ENCODE data around the gene DLEC1. TPM values are rescaled to one million over a fixed set of nuclear protein-coding genes. Genes with fewer than 3 reads are reported as not detected.

Gene DLEC1
- total and polyA plus RNA-seq, 9 of the 15 experiments (the other 6 are each of a cell fraction or from before 2014, with no cell fraction given), result 0.07 to 0.08 TPM; not detected in 7

DNA sequence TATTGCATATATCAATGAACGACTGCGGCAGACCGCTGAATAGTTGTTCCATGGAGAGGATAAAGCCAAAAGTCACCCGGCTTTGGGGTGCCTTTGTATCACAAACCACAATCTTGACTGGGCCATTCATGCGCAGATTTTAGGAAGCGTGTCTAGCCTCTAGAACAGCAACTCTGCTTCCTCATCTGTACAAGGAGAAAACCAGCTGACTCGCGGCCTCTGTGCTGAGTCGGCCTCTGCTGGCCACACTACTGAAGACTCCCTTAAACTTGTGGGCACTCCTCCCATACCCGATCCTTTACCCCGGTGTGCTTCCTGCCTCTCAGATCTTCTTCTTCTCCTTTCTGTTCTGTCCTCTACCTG is 872 bp downstream of the DLEC1 start (continued):
- TF ChIP-seq ZNF12 (CRISPR knock-in tag; IDR thresholded peaks at IDR 0.05), result no peak
- no peak for TF ChIP-seq TEAD1 (CRISPR knock-in tag; IDR thresholded peaks at IDR 0.05)
- no peak for TF ChIP-seq ZNF589 (CRISPR knock-in tag; IDR thresholded peaks at IDR 0.05; ENCODE audit: low read depth)
- TF ChIP-seq, protein P1, sequence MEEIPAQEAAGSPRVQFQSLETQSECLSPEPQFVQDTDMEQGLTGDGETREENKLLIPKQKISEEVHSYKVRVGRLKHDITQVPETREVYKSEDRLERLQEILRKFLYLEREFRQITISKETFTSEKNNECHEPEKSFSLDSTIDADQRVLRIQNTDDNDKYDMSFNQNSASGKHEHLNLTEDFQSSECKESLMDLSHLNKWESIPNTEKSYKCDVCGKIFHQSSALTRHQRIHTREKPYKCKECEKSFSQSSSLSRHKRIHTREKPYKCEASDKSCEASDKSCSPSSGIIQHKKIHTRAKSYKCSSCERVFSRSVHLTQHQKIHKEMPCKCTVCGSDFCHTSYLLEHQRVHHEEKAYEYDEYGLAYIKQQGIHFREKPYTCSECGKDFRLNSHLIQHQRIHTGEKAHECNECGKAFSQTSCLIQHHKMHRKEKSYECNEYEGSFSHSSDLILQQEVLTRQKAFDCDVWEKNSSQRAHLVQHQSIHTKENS (CRISPR knock-in tag; IDR thresholded peaks at IDR 0.05), result no peak
- TF ChIP-seq, protein P2, sequence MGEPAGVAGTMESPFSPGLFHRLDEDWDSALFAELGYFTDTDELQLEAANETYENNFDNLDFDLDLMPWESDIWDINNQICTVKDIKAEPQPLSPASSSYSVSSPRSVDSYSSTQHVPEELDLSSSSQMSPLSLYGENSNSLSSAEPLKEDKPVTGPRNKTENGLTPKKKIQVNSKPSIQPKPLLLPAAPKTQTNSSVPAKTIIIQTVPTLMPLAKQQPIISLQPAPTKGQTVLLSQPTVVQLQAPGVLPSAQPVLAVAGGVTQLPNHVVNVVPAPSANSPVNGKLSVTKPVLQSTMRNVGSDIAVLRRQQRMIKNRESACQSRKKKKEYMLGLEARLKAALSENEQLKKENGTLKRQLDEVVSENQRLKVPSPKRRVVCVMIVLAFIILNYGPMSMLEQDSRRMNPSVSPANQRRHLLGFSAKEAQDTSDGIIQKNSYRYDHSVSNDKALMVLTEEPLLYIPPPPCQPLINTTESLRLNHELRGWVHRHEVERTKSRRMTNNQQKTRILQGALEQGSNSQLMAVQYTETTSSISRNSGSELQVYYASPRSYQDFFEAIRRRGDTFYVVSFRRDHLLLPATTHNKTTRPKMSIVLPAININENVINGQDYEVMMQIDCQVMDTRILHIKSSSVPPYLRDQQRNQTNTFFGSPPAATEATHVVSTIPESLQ (CRISPR knock-in tag; IDR thresholded peaks at IDR 0.05), result no peak
- TF ChIP-seq CXXC5 (CRISPR knock-in tag; IDR thresholded peaks at IDR 0.05), result no peak
- TF ChIP-seq, protein P3, sequence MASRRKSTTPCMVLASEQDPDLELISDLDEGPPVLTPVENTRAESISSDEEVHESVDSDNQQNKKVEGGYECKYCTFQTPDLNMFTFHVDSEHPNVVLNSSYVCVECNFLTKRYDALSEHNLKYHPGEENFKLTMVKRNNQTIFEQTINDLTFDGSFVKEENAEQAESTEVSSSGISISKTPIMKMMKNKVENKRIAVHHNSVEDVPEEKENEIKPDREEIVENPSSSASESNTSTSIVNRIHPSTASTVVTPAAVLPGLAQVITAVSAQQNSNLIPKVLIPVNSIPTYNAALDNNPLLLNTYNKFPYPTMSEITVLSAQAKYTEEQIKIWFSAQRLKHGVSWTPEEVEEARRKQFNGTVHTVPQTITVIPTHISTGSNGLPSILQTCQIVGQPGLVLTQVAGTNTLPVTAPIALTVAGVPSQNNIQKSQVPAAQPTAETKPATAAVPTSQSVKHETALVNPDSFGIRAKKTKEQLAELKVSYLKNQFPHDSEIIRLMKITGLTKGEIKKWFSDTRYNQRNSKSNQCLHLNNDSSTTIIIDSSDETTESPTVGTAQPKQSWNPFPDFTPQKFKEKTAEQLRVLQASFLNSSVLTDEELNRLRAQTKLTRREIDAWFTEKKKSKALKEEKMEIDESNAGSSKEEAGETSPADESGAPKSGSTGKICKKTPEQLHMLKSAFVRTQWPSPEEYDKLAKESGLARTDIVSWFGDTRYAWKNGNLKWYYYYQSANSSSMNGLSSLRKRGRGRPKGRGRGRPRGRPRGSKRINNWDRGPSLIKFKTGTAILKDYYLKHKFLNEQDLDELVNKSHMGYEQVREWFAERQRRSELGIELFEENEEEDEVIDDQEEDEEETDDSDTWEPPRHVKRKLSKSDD (conservative IDR thresholded peaks at IDR 0.05; ENCODE audit: low read length), result no peak
- TF ChIP-seq HDAC2 (IDR thresholded peaks at IDR 0.05), result no peak
- no peak for TF ChIP-seq KAT7 (CRISPR knock-in tag; IDR thresholded peaks at IDR 0.05; ENCODE audit: borderline replicate concordance)
- TF ChIP-seq KDM1A (IDR thresholded peaks at IDR 0.05), result no peak
- no peak for TF ChIP-seq BRD4 (IDR thresholded peaks at IDR 0.05)
- TF ChIP-seq, protein P4, sequence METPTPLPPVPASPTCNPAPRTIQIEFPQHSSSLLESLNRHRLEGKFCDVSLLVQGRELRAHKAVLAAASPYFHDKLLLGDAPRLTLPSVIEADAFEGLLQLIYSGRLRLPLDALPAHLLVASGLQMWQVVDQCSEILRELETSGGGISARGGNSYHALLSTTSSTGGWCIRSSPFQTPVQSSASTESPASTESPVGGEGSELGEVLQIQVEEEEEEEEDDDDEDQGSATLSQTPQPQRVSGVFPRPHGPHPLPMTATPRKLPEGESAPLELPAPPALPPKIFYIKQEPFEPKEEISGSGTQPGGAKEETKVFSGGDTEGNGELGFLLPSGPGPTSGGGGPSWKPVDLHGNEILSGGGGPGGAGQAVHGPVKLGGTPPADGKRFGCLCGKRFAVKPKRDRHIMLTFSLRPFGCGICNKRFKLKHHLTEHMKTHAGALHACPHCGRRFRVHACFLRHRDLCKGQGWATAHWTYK (CRISPR knock-in tag; IDR thresholded peaks at IDR 0.05), result no peak
- no peak for TF ChIP-seq MTA1 (IDR thresholded peaks at IDR 0.05; ENCODE audit: borderline replicate concordance)
- no peak for TF ChIP-seq CHCHD3 (CRISPR knock-in tag; IDR thresholded peaks at IDR 0.05)
- TF ChIP-seq, protein P5, sequence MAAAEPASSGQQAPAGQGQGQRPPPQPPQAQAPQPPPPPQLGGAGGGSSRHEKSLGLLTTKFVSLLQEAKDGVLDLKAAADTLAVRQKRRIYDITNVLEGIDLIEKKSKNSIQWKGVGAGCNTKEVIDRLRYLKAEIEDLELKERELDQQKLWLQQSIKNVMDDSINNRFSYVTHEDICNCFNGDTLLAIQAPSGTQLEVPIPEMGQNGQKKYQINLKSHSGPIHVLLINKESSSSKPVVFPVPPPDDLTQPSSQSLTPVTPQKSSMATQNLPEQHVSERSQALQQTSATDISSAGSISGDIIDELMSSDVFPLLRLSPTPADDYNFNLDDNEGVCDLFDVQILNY (CRISPR knock-in tag; IDR thresholded peaks at IDR 0.05), result no peak
- TF ChIP-seq, protein P6, sequence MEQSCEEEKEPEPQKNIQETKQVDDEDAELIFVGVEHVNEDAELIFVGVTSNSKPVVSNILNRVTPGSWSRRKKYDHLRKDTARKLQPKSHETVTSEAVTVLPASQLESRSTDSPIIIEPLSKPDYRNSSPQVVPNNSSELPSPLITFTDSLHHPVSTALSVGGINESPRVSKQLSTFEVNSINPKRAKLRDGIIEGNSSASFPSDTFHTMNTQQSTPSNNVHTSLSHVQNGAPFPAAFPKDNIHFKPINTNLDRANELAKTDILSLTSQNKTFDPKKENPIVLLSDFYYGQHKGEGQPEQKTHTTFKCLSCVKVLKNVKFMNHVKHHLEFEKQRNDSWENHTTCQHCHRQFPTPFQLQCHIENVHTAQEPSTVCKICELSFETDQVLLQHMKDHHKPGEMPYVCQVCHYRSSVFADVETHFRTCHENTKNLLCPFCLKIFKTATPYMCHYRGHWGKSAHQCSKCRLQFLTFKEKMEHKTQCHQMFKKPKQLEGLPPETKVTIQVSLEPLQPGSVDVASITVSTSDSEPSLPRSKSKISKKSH (CRISPR knock-in tag; IDR thresholded peaks at IDR 0.05), result no peak
- TF ChIP-seq, protein P7, sequence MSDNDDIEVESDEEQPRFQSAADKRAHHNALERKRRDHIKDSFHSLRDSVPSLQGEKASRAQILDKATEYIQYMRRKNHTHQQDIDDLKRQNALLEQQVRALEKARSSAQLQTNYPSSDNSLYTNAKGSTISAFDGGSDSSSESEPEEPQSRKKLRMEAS (CRISPR knock-in tag; IDR thresholded peaks at IDR 0.05), result no peak
- no peak for TF ChIP-seq CAMTA2 (CRISPR knock-in tag; conservative IDR thresholded peaks at IDR 0.05)
